VCaP (cell line): ENCODE data around the gene LHX3.

Experiments
- H3K27ac ChIP-seq: fragments of 450-650 bp; 2 replicates; pipeline ENCODE4 v1.5.1; 2017
- CTCF ChIP-seq: fragments of 450-650 bp; conservative IDR thresholded peaks from 2 replicates; pipeline ENCODE4 v1.5.1; 2017; ENCODE audit warnings: mild to moderate bottlenecking, moderate library complexity

Gene LHX3

GRCh38 chr9:136197930-136198604, 6.9 kb downstream of the LHX3 start:
- no peak overlapping the region for H3K27ac ChIP-seq
- no peak for TF ChIP-seq CTCF

- no peak for TF ChIP-seq CTCF
Measured at GRCh38 chr9:136197084-136197875, 7.6 kb downstream of the LHX3 start.

GRCh38 chr9:136196404-136197083, 8.4 kb downstream of the LHX3 start:
- no peak overlapping the region for H3K27ac ChIP-seq
- no peak for TF ChIP-seq CTCF

More at GRCh38 chr9:136197084-136197875, 7.6 kb downstream of the LHX3 start:
- H3K27ac ChIP-seq, result no peak overlapping the region

- no peak overlapping the region for H3K27ac ChIP-seq
- TF ChIP-seq CTCF, result no peak
Measured at GRCh38 chr9:136194540-136194939, 10.4 kb downstream of the LHX3 start.

GRCh38 chr9:136193891-136194279, 11.0 kb downstream of the LHX3 start:
- TF ChIP-seq CTCF, result no peak
- no peak overlapping the region for H3K27ac ChIP-seq

GRCh38 chr9:136193127-136193890, 11.6 kb downstream of the LHX3 start:
- TF ChIP-seq CTCF, result no peak
- no peak overlapping the region for H3K27ac ChIP-seq
